ENCODE data around the gene PCMT1.
A peak's percentile ranks its signal among the peaks of the same experiment; 100 is the strongest.

- TF ChIP-seq, protein P1, sequence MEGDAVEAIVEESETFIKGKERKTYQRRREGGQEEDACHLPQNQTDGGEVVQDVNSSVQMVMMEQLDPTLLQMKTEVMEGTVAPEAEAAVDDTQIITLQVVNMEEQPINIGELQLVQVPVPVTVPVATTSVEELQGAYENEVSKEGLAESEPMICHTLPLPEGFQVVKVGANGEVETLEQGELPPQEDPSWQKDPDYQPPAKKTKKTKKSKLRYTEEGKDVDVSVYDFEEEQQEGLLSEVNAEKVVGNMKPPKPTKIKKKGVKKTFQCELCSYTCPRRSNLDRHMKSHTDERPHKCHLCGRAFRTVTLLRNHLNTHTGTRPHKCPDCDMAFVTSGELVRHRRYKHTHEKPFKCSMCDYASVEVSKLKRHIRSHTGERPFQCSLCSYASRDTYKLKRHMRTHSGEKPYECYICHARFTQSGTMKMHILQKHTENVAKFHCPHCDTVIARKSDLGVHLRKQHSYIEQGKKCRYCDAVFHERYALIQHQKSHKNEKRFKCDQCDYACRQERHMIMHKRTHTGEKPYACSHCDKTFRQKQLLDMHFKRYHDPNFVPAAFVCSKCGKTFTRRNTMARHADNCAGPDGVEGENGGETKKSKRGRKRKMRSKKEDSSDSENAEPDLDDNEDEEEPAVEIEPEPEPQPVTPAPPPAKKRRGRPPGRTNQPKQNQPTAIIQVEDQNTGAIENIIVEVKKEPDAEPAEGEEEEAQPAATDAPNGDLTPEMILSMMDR (IDR thresholded peaks at IDR 0.05), result no peak
- TF ChIP-seq POLR2AphosphoS5 (IDR thresholded peaks at IDR 0.05) (peak; percentile 69 to 78 (median 74)), POLR2A (IDR thresholded peaks at IDR 0.05) (peak; percentile 83), EP300 (IDR thresholded peaks at IDR 0.05; ENCODE audit: low read depth) (no peak)
These were observed 31.7 kb upstream of the PCMT1 start, which contains the start of gene LATS1 for GRCh38 chr6:149717588-149718458.

Data from transverse colon (tissue), 4 donors.